PFSK-1 (cell line): ENCODE results near the gene MAD2L1BP.

Experiments used
- FOXP2 ChIP-seq: optimal IDR thresholded peaks from 2 replicates; pipeline ENCODE3; 2011; ENCODE audit warnings: borderline replicate concordance, control low read depth, inconsistent platforms; ENCODE audit not compliant: insufficient read depth; ENCODE audit errors: extremely low read length, extremely low read depth
- POLR2AphosphoS5 ChIP-seq: IDR thresholded peaks from 2 replicates; pipeline ENCODE4 v1.6.1; 2012; ENCODE audit warnings: low read depth, mild to moderate bottlenecking, control low read depth, low read length, moderate library complexity
- REST ChIP-seq, 2 experiments: IDR thresholded peaks; 2 replicates each; pipeline versions ENCODE4 v1.6.1 to v1.8.0; 2011 to 2012; ENCODE audit warnings: low read depth in 2 of 2, low read length in 2 of 2, control low read depth in 1 of 2, inconsistent platforms in 1 of 2, mild to moderate bottlenecking in 1 of 2, moderate library complexity in 1 of 2; ENCODE audit not compliant: insufficient read depth in 1 of 2
- SIN3A ChIP-seq: IDR thresholded peaks from 2 replicates; pipeline ENCODE4 v1.6.1; 2012; ENCODE audit warnings: mild to moderate bottlenecking, low read length, moderate library complexity, borderline replicate concordance; ENCODE audit not compliant: insufficient read depth
- TAF1 ChIP-seq: IDR thresholded peaks from 2 replicates; pipeline ENCODE4 v1.6.1; 2012; ENCODE audit warnings: low read length, control low read depth, borderline replicate concordance; ENCODE audit not compliant: insufficient read depth

Gene MAD2L1BP

DNA sequence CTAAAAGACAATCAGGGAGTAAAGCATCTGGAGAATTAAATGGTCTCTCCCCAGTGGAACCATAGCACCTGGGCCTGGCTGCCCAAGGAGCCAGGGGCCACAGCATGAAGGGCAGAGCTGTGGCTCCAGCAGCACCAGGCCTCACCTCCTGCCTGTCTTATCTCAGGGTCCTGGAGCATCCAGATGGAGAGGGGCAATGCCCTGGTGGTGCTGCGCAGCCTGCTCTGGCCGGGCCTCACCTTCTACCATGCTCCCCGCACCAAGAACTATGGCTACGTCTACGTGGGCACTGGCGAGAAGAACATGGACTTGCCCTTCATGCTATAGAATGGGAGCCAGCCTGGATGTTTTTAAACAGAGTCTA is 35.0 kb downstream of the MAD2L1BP start:
- TF ChIP-seq REST (IDR thresholded peaks at IDR 0.05; ENCODE audit: insufficient read depth in 1 of 2, low read depth in 2 of 2, low read length in 2 of 2) (no peak), TAF1 (no peak), FOXP2 (no peak), POLR2AphosphoS5 (no peak), SIN3A (no peak)

DNA sequence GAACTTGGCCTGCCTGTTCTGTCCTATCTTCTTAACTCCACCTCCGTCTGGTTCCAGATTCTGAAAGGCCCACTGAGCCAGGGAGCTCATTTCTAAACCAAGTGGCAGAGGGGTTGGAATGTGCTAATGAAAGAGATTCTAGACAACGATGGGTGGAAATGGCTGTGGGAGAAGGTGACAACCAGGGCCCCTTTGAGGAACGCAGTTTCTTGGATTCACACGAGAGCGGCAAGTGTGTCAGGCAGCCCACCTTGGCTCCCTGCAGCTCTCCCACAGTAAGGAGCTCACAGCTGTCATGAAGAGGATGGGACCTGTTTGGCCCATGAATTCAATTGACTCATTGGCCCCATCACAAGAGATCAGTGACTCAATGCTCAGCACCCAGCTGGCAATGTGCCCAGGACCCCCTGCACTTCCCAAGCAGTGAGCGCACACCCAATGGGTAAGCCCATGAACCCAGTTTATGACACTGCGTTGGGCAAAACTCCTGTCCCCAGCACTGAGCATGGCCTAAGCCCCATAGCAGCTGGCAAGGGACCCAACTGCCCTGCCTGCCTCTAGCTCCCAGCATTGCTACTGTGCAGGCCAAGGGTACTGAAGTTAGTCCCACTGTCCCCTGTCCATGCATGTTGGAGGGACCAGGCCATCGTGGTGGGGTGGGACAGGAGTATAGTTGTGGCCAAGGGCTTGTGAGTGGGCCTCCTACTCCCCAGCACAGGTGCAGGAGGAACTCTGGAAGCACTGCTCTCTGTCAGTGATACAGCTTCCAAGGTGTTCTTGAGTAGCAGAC is 35.6 kb downstream of the MAD2L1BP start:
- TF ChIP-seq TAF1 = no peak
- TF ChIP-seq FOXP2 = no peak
- no peak for TF ChIP-seq SIN3A
- TF ChIP-seq POLR2AphosphoS5 = no peak
- no peak for TF ChIP-seq REST (IDR thresholded peaks at IDR 0.05; ENCODE audit: insufficient read depth in 1 of 2, low read depth in 2 of 2, low read length in 2 of 2)

DNA sequence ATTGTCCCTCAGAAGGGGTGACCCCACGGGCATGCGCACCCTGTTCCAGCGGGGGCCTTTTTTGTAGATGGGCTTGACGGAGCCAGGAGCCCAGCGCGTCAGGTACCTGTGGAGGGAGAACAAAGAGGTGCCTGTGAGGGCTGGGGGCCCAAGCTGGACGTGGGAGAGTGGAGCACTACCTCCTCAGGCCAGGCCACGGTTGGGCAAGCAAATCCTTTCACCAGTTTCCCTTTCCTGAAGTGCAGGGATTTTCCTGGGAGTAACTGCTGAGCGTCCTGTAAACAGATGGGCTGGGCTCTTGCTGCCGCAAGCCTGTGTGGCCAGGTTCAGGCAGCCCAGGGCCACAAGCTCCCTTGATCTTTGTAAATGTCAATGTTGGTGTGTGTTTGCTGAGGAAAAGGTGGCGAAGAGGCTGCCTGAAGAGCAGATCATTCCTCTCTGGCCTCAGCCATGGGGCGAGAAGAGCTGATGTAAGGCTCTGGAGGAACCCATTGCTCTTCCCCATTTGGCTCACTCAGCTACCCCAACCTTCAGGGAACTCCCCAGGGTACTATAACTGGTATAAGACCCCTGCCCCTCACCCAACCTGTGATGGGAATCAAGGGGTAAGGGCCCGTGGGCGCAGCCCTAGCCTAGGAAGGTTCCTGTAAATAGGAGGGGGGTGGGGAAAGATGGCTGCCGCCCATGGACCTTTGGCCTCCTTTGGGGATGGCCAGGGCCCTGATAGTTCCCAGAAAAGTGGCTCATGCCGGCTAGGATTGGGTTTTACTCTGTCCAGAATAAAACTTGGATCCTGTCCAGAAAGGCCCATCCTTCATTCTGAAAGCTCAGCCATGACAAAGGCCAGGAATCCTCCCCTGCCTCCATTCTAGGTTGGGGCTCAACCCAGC is 36.4 kb downstream of the MAD2L1BP start:
- TF ChIP-seq FOXP2 (no peak), TAF1 (no peak), SIN3A (no peak), REST (IDR thresholded peaks at IDR 0.05; ENCODE audit: insufficient read depth in 1 of 2, low read depth in 2 of 2, low read length in 2 of 2) (no peak), POLR2AphosphoS5 (no peak)

DNA sequence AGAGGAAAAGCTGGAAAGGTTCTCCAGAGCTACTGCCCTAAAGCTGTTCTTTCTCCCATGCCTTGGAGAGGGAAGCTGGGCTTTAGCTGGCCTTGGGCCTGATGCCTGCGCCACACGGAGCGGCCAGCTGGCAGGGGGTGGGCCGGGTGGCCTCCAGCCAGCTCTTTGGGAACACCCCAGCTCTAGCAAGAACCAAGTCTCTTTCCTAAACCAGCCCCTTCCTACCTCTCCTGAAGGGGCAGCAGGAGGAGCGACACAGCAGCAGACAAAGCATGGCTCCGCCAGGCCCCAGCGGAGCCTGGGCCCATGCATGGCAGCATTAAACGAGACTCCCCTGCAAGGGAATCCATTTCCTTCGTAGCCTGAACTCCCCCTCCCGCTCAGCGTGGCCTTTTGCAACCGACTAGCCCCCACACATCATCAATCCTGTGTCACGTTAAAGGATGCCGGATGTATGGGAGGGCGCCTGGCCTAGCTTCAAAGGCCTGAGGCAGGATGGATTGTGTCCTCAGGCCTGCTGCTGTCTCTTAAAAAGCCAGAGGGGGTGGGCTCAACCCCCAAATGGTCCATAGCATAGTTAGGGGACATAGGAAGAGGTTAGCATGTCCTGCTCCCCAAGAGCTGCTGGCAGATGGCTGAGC is 37.9 kb downstream of the MAD2L1BP start:
- TF ChIP-seq REST (IDR thresholded peaks at IDR 0.05; ENCODE audit: insufficient read depth in 1 of 2, low read depth in 2 of 2, low read length in 2 of 2) (no peak), POLR2AphosphoS5 (no peak), FOXP2 (no peak), SIN3A (no peak), TAF1 (no peak)
